ENCODE measurements around the gene DHRSX.
"Not testable (repeated sequence)": the region's sequence is repeated elsewhere in the genome, so short reads cannot be mapped to it uniquely, and the experiment has no call there.

The DHRSX gene

DNA sequence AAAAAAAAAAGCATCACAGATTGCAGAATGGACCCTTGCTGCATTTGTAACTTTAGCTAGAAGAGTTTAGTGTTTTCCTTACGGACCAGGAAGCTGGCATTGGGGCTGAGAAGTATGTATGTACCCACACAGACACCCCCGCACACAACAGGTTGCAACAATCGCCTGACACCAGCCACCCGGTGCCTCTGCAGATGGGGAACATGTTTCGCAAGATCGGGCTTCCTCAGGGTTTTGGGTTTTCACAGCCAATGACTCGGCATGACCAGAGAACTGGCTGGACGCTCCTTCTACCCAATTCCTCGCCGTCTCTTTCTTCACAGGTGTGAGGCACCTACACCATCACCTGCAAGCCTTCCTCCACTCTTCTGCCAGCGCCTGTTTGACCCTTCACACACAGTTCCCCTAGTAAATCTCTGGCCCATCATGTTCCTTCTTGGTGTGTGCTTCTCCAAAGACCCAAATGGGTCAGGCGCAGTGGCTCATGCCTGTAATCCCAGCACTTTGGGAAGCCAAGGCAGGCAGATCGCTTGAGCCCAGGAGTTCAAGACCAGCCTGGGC lies 70.4 kb downstream of the DHRSX start:
- Histone ChIP-seq H3K27ac (ENCODE audit: low read length) (no peak overlapping the region), H3K36me3 (ENCODE audit: control insufficient read depth in 1 of 2, insufficient read depth in 2 of 2, low read length in 2 of 2) (peaks cover 0 to 14% of the 10 kb centered on the region in 2 donors), H3K9me3 (ENCODE audit: control insufficient read depth in 1 of 2, low read length in 2 of 2) (no peaks in the 10 kb centered on the region), H3K4me1 (ENCODE audit: control insufficient read depth in 1 of 2, insufficient read depth in 2 of 2, low read length in 2 of 2) (no peaks in the 10 kb centered on the region), H3K27me3 (ENCODE audit: low read depth, low read length) (no peaks in the 10 kb centered on the region), H3K4me3 (ENCODE audit: low read depth in 1 of 2, low read length in 2 of 2) (no peak overlapping the region)

DNA sequence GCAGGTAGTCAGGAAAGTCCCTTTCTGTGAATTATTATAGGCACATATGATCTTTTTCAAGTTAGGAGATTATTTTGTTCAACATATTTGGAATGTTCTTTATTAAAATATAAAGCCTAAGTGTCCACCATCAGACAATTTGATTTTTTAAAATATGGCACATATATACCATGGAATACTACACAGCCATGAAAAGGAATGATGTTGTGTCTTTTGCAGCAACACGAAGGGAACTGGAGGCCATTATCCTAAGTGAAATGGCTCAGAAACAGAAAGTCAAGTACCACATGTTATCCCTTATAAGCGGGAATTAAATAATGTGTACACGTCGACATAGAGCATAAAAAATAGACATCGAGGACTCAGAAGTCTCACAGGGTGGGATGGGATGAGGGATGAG lies 73.0 kb downstream of the DHRSX start:
- peaks cover 0 to 23% of the 10 kb centered on the region in 2 donors for H3K36me3 ChIP-seq (ENCODE audit: control insufficient read depth in 1 of 2, insufficient read depth in 2 of 2, low read length in 2 of 2)
- no peaks in the 10 kb centered on the region for H3K9me3 ChIP-seq (ENCODE audit: control insufficient read depth in 1 of 2, low read length in 2 of 2)
- H3K27ac ChIP-seq (ENCODE audit: low read length) = no peak overlapping the region
- H3K4me1 ChIP-seq (ENCODE audit: control insufficient read depth in 1 of 2, insufficient read depth in 2 of 2, low read length in 2 of 2) = no peaks in the 10 kb centered on the region
- H3K4me3 ChIP-seq (ENCODE audit: low read depth in 1 of 2, low read length in 2 of 2) = no peak overlapping the region
- no peaks in the 10 kb centered on the region for H3K27me3 ChIP-seq (ENCODE audit: low read depth, low read length)

DNA sequence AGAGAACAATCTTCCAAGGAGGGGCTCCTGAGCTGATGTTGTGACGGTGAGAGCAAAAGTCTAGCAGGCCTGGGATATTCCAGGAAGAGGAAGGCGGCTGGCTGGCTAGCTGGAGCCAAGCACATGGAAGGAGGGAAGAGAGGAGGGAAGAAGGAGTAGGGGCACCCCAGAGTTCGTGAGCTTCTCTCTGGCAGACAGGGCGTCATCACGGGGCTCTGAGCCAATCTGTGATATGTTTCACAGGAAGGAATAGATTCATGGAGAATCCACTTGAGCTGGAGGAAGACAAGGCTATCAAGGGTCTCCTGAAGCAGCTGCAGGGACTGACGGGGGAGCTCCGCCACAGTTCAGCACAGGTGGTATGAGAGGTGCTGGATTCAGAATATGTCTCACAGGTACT lies 73.6 kb downstream of the DHRSX start:
- Histone ChIP-seq H3K27me3 (ENCODE audit: low read depth, low read length) (no peaks in the 10 kb centered on the region), H3K9me3 (ENCODE audit: control insufficient read depth in 1 of 2, low read length in 2 of 2) (no peaks in the 10 kb centered on the region), H3K27ac (ENCODE audit: low read length) (no peak overlapping the region), H3K4me1 (ENCODE audit: control insufficient read depth in 1 of 2, insufficient read depth in 2 of 2, low read length in 2 of 2) (no peaks in the 10 kb centered on the region), H3K4me3 (ENCODE audit: low read depth in 1 of 2, low read length in 2 of 2) (no peak overlapping the region), H3K36me3 (ENCODE audit: control insufficient read depth in 1 of 2, insufficient read depth in 2 of 2, low read length in 2 of 2) (peaks cover 0 to 24% of the 10 kb centered on the region in 2 donors)

DNA sequence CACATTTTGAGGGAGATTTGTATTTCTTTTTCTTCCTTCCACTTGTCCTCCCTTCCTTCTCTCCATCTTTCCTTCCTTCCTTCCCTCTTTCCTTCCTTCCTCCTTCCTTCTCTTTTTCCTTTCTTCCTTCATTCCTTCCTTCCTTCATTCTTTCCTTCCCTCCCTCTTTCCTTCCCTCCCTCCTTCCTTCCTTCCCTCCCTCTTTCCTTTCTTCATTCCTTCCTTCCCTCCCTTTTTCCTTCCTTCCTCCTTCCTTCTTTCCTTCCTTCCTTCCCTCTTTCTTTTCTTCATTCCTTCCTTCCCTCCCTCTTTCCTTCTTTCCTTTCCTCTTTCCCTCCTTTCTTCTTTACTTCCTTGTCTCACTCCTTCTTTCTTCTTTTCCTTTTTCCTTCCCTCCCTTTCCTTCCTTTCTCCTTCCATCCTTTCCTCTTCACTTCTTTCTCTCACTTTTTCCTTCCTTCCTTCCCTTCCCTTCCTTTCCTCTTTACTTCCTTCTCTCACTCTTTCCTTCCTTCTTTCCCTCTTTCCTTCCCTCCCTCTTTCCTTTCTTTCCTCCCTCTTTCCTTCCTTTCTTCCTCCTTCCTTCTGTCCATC lies 74.4 kb downstream of the DHRSX start:
- H3K36me3 ChIP-seq (ENCODE audit: control insufficient read depth in 1 of 2, insufficient read depth in 2 of 2, low read length in 2 of 2) = peaks cover 3 to 32% of the 10 kb centered on the region in 2 donors
- no peak overlapping the region for H3K27ac ChIP-seq (ENCODE audit: low read length)
- no peaks in the 10 kb centered on the region for H3K4me1 ChIP-seq (ENCODE audit: control insufficient read depth in 1 of 2, insufficient read depth in 2 of 2, low read length in 2 of 2)
- no peaks in the 10 kb centered on the region for H3K27me3 ChIP-seq (ENCODE audit: low read depth, low read length)
- no peaks in the 10 kb centered on the region for H3K9me3 ChIP-seq (ENCODE audit: control insufficient read depth in 1 of 2, low read length in 2 of 2)
- H3K4me3 ChIP-seq (ENCODE audit: low read depth in 1 of 2, low read length in 2 of 2) = no peak overlapping the region

DNA sequence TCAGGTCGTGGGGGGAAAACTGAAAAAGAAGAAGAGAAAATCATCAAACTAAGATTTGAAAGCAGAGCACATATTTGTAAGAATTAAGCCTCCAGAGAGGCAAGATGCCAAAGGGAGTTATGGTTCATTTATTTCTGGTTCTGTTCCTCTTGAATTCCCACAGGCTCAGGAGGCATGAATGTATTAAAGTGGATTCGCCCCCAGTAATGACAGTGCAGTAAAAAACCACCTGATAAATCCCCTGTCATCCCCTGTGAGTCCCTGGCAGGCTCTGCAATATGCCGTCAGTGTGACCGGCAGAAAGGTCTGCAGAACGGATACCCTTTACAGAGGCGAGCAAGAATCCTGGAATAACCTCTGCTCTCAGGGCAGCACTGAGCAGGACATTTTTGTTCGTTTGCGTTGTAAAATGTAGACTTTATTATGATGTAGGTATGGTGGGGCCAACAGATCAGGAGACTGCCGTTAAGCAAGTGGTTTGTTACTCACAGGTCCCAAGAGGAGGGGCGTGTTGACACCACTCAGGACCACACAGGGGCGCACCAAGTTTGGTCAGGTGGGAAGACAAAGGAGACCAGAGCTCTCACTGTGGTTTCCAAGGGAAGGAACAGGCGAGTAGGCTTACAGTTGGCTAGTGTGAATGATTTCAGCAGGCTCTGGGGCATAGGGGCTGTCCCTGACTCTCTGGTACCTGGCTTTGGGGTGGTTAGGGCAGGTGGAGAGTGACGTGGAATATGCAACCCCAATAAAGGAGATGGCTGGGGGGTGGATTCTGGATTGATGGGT lies 75.3 kb downstream of the DHRSX start:
- H3K4me1 ChIP-seq (ENCODE audit: control insufficient read depth in 1 of 2, insufficient read depth in 2 of 2, low read length in 2 of 2) = no peaks in the 10 kb centered on the region
- H3K9me3 ChIP-seq (ENCODE audit: control insufficient read depth in 1 of 2, low read length in 2 of 2) = no peaks in the 10 kb centered on the region
- peaks cover 3 to 38% of the 10 kb centered on the region in 2 donors for H3K36me3 ChIP-seq (ENCODE audit: control insufficient read depth in 1 of 2, insufficient read depth in 2 of 2, low read length in 2 of 2)
- no peak overlapping the region for H3K27ac ChIP-seq (ENCODE audit: low read length)
- no peaks in the 10 kb centered on the region for H3K27me3 ChIP-seq (ENCODE audit: low read depth, low read length)
- H3K4me3 ChIP-seq (ENCODE audit: low read depth in 1 of 2, low read length in 2 of 2) = no peak overlapping the region

DNA sequence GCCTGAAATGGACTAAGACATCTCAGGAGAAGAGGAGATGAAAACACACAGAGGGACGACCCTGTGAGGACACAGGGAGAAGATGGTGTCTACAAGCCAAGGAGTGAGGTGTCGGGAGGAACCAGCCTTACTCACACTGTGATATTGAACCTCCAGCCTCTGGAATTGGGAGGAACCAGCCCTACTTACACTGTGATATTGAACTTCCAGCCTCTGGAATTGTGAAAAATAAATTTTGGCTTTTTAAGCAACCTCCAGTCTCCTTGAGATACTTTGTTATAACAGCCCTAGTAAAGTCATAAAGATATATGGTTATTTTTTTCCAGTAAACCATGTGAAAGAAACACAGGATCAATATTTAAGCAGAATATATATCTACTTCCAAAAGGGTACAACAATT lies 76.5 kb downstream of the DHRSX start:
- H3K4me3 ChIP-seq (ENCODE audit: low read depth in 1 of 2, low read length in 2 of 2) = no peak overlapping the region
- no peak overlapping the region for H3K27ac ChIP-seq (ENCODE audit: low read length)
- no peaks in the 10 kb centered on the region for H3K4me1 ChIP-seq (ENCODE audit: control insufficient read depth in 1 of 2, insufficient read depth in 2 of 2, low read length in 2 of 2)
- H3K36me3 ChIP-seq (ENCODE audit: control insufficient read depth in 1 of 2, insufficient read depth in 2 of 2, low read length in 2 of 2) = peaks cover 3 to 38% of the 10 kb centered on the region in 2 donors
- H3K27me3 ChIP-seq (ENCODE audit: low read depth, low read length) = no peaks in the 10 kb centered on the region
- no peaks in the 10 kb centered on the region for H3K9me3 ChIP-seq (ENCODE audit: control insufficient read depth in 1 of 2, low read length in 2 of 2)

DNA sequence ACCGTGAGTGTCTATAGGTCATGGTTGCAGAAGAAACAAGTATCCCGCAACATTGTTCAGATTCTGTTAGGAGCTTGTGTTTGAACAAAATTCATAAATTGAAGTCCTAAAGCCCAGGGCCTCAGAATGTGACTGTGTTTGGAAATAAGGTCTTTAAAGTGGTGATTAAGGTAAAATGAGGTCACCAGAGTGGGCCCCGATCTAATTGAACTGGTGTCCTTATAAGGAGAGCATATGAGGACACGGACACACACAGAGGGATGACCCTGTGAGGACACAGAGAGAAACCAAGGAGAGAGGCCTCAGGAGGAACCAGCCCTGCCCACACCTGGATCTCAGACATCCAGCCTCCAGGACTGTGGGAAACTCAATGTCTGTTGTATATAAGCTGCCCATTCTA lies 76.9 kb downstream of the DHRSX start:
- Histone ChIP-seq H3K36me3 (ENCODE audit: control insufficient read depth in 1 of 2, insufficient read depth in 2 of 2, low read length in 2 of 2) (peaks cover 3 to 38% of the 10 kb centered on the region in 2 donors), H3K9me3 (ENCODE audit: control insufficient read depth in 1 of 2, low read length in 2 of 2) (no peaks in the 10 kb centered on the region), H3K4me3 (ENCODE audit: low read depth in 1 of 2, low read length in 2 of 2) (no peak overlapping the region), H3K27ac (ENCODE audit: low read length) (no peak overlapping the region), H3K4me1 (ENCODE audit: control insufficient read depth in 1 of 2, insufficient read depth in 2 of 2, low read length in 2 of 2) (no peaks in the 10 kb centered on the region), H3K27me3 (ENCODE audit: low read depth, low read length) (no peaks in the 10 kb centered on the region)

DNA sequence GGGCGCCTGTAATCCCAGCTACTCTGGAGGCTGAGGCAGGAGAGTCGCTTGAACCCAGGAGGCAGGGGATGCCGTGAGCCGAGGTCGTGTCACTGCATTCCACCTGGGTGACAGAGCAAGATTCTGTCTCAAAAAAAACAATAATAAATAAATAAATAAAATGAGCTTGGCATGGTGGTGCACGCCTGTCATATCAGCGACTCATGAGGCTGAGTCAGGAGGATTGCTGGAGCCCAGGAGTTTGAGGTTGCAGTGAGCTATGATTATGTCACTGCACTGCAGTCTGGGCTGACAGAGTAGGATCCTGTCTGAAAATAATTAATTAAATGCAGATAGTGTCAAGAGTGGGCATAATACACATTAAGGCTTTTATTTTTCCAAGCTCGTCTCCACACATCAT lies 77.5 kb downstream of the DHRSX start:
- H3K4me3 ChIP-seq (ENCODE audit: low read depth in 1 of 2, low read length in 2 of 2) = no peak overlapping the region
- H3K4me1 ChIP-seq (ENCODE audit: control insufficient read depth in 1 of 2, insufficient read depth in 2 of 2, low read length in 2 of 2) = no peaks in the 10 kb centered on the region
- no peaks in the 10 kb centered on the region for H3K27me3 ChIP-seq (ENCODE audit: low read depth, low read length)
- peaks cover 3 to 38% of the 10 kb centered on the region in 2 donors for H3K36me3 ChIP-seq (ENCODE audit: control insufficient read depth in 1 of 2, insufficient read depth in 2 of 2, low read length in 2 of 2)
- no peak overlapping the region for H3K27ac ChIP-seq (ENCODE audit: low read length)
- H3K9me3 ChIP-seq (ENCODE audit: control insufficient read depth in 1 of 2, low read length in 2 of 2) = no peaks in the 10 kb centered on the region

DNA sequence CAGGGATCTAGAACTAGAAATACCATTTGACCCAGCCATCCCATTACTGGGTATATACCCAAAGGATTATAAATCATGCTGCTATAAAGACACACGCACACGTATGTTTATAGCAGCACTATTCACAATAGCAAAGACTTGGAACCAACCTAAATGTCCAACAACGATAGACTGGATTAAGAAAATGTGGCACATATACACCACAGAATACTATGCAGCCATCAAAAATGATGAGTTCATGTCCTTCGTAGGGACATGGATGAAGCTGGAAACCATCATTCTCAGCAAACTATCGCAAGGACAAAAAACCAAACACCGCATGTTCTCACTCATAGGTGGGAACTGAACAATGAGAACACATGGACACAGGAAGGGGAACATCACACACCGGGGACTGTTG lies 81.4 kb downstream of the DHRSX start:
- not testable (repeated sequence) for H3K4me1 ChIP-seq (ENCODE audit: control insufficient read depth in 1 of 2, insufficient read depth in 2 of 2, low read length in 2 of 2); H3K27ac ChIP-seq (ENCODE audit: low read length); H3K4me3 ChIP-seq (ENCODE audit: low read depth in 1 of 2, low read length in 2 of 2); H3K9me3 ChIP-seq (ENCODE audit: control insufficient read depth in 1 of 2, low read length in 2 of 2); H3K27me3 ChIP-seq (ENCODE audit: low read depth, low read length)
- peaks cover 3 to 25% of the 10 kb centered on the region in 2 donors for H3K36me3 ChIP-seq (ENCODE audit: control insufficient read depth in 1 of 2, insufficient read depth in 2 of 2, low read length in 2 of 2)

DNA sequence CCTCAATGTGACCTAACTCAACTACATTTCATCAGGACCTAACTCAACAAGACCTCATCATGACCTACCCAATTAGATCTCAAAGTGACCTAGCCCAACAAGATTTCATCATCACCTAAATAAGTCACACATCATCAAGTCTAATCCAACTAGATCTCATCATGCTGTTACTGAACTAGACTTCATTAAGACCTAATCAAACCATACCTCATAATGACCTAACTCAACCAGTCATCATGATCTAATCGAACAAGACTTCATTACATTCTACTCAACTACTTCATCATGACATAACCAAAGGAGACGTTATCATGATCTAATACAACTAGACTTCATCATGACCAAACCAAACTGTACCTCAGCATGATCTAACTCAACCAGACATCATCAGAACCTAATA lies 82.8 kb downstream of the DHRSX start:
- no peaks in the 10 kb centered on the region for H3K4me1 ChIP-seq (ENCODE audit: control insufficient read depth in 1 of 2, insufficient read depth in 2 of 2, low read length in 2 of 2)
- H3K27me3 ChIP-seq (ENCODE audit: low read depth, low read length) = no peaks in the 10 kb centered on the region
- no peak overlapping the region for H3K4me3 ChIP-seq (ENCODE audit: low read depth in 1 of 2, low read length in 2 of 2)
- peaks cover 3 to 15% of the 10 kb centered on the region in 2 donors for H3K36me3 ChIP-seq (ENCODE audit: control insufficient read depth in 1 of 2, insufficient read depth in 2 of 2, low read length in 2 of 2)
- H3K9me3 ChIP-seq (ENCODE audit: control insufficient read depth in 1 of 2, low read length in 2 of 2) = no peaks in the 10 kb centered on the region
- H3K27ac ChIP-seq (ENCODE audit: low read length) = no peak overlapping the region

DNA sequence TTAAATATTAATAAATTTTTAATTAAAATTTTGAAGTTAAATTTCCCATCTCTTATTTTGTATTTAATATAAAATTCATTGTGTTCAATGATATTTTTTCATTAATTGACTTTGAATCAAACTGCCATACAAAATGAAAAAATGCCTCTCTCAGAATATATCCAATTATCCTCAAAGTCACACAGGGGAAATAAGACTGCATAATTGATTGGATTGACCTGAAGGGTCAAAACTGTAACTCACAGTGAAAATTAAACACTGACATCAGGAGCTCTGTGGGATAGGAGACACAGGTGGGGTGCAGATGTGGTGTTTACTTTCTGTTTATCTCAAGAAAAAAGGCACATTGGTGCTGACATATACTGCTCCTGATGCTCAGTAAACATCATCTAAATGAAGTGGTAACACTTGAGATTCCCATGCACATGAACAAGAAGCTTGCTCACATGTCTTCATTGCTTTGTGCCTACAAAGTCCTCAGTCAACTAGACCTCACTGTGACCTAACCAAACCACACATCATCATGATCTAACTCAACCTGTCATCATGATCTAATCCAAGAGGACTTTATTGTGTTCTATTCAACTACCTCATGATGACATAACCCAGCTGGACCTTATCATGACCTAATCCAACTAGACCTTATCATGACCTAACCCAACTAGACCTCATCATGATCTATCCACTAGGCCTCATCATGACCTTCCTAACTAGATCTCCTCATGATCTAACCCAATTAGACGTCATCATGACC lies 83.7 kb downstream of the DHRSX start:
- Histone ChIP-seq H3K27me3 (ENCODE audit: low read depth, low read length) (no peaks in the 10 kb centered on the region), H3K4me3 (ENCODE audit: low read depth in 1 of 2, low read length in 2 of 2) (no peak overlapping the region), H3K27ac (ENCODE audit: low read length) (no peak overlapping the region), H3K36me3 (ENCODE audit: control insufficient read depth in 1 of 2, insufficient read depth in 2 of 2, low read length in 2 of 2) (peaks cover 2 to 13% of the 10 kb centered on the region in 2 donors), H3K9me3 (ENCODE audit: control insufficient read depth in 1 of 2, low read length in 2 of 2) (no peaks in the 10 kb centered on the region), H3K4me1 (ENCODE audit: control insufficient read depth in 1 of 2, insufficient read depth in 2 of 2, low read length in 2 of 2) (no peaks in the 10 kb centered on the region)
